PFSK-1 (cell line): ENCODE results near the gene CYP3A5. TPM values are rescaled to one million over a fixed set of nuclear protein-coding genes. Genes with fewer than 3 reads are reported as not detected.

Experiments used
- FOXP2 ChIP-seq: optimal IDR thresholded peaks from 2 replicates; pipeline ENCODE3; 2011; ENCODE audit warnings: borderline replicate concordance, control low read depth, inconsistent platforms; ENCODE audit not compliant: insufficient read depth; ENCODE audit errors: extremely low read length, extremely low read depth
- POLR2AphosphoS5 ChIP-seq: IDR thresholded peaks from 2 replicates; pipeline ENCODE4 v1.6.1; 2012; ENCODE audit warnings: low read depth, mild to moderate bottlenecking, control low read depth, low read length, moderate library complexity
- REST ChIP-seq, 2 experiments: IDR thresholded peaks; 2 replicates each; pipeline versions ENCODE4 v1.6.1 to v1.8.0; 2011 to 2012; ENCODE audit warnings: low read depth in 2 of 2, low read length in 2 of 2, control low read depth in 1 of 2, inconsistent platforms in 1 of 2, mild to moderate bottlenecking in 1 of 2, moderate library complexity in 1 of 2; ENCODE audit not compliant: insufficient read depth in 1 of 2
- SIN3A ChIP-seq: IDR thresholded peaks from 2 replicates; pipeline ENCODE4 v1.6.1; 2012; ENCODE audit warnings: mild to moderate bottlenecking, low read length, moderate library complexity, borderline replicate concordance; ENCODE audit not compliant: insufficient read depth
- TAF1 ChIP-seq: IDR thresholded peaks from 2 replicates; pipeline ENCODE4 v1.6.1; 2012; ENCODE audit warnings: low read length, control low read depth, borderline replicate concordance; ENCODE audit not compliant: insufficient read depth
- polyA plus RNA-seq: library from polyadenylated mRNA; unstranded; fragments of >200 nt; gene quantifications from one replicate; pipeline ENCODE4 v1.2.1, GENCODE V29; 2012; ENCODE audit warnings: low read depth, missing spikeins; ENCODE audit not compliant: insufficient read length

The CYP3A5 gene
- polyA plus RNA-seq = 0.39 TPM

- TF ChIP-seq POLR2AphosphoS5 = no peak
- TF ChIP-seq FOXP2 = no peak
- TF ChIP-seq REST (IDR thresholded peaks at IDR 0.05; ENCODE audit: insufficient read depth in 1 of 2, low read depth in 2 of 2, low read length in 2 of 2) = no peak
- TF ChIP-seq SIN3A = no peak
- TF ChIP-seq TAF1 = no peak
Observed at GRCh38 chr7:99679400-99680191, at the start of gene CYP3A5. Gene CYP3A5, minus strand, starts transcription at chr7:99679996. Its CDS starts 100 bp downstream, at chr7:99679896.

GRCh38 chr7:99728615-99729014 is 48.8 kb upstream of the CYP3A5 start:
- no peak for TF ChIP-seq POLR2AphosphoS5
- no peak for TF ChIP-seq SIN3A
- no peak for TF ChIP-seq TAF1
- no peak for TF ChIP-seq REST (IDR thresholded peaks at IDR 0.05; ENCODE audit: insufficient read depth in 1 of 2, low read depth in 2 of 2, low read length in 2 of 2)
- TF ChIP-seq FOXP2 = no peak

GRCh38 chr7:99720800-99721595 is 41.2 kb upstream of the CYP3A5 start:
- TF ChIP-seq REST (IDR thresholded peaks at IDR 0.05; ENCODE audit: insufficient read depth in 1 of 2, low read depth in 2 of 2, low read length in 2 of 2) = no peak
- TF ChIP-seq SIN3A = no peak
- TF ChIP-seq FOXP2 = no peak
- TF ChIP-seq TAF1 = no peak
- no peak for TF ChIP-seq POLR2AphosphoS5

- TF ChIP-seq REST (IDR thresholded peaks at IDR 0.05; ENCODE audit: insufficient read depth in 1 of 2, low read depth in 2 of 2, low read length in 2 of 2) (no peak), SIN3A (no peak), FOXP2 (no peak), POLR2AphosphoS5 (no peak), TAF1 (no peak)
Observed at GRCh38 chr7:99719996-99720769, 40.4 kb upstream of the CYP3A5 start.
